Esophagus mucosa (tissue), 1 donor: ENCODE measurements around the gene GSDME. TPM values are rescaled to one million over a fixed set of nuclear protein-coding genes. Genes with fewer than 3 reads are reported as not detected.

ENCODE experiments used
- total RNA-seq: library from RNA; stranded (reverse); gene quantifications from one replicate; pipeline ENCODE4 v1.2.4, GENCODE V29; 2023
- donor health status: DM: yes; HTN: yes; CAD: no.

GSDME gene
- total RNA-seq, 1 donor from 2014 or later = 8.3 TPM

Other genes with a start within 250 kb of the GSDME start
- gene PALS2, start 184.0 kb downstream of the GSDME start, total RNA-seq = 12.8 TPM
- 16.1 TPM for gene OSBPL3, start 222.7 kb upstream of the GSDME start, total RNA-seq